ENCODE measurements around the gene ADAMTS20. TPM values are rescaled to one million over a fixed set of nuclear protein-coding genes. Genes with fewer than 3 reads are reported as not detected.
A peak's percentile ranks its signal among the peaks of the same experiment; 100 is the strongest.
"Not testable (repeated sequence)": the region's sequence is repeated elsewhere in the genome, so short reads cannot be mapped to it uniquely, and the experiment has no call there.

ADAMTS20 gene
- polyA plus RNA-seq, 3 donors, result 0.80 to 1.1 (median 0.81) TPM

- no peak for DNase-seq (ENCODE audit: extremely low read depth in 1 of 11, low read depth in 9 of 11, low spot score in 4 of 11)
Measured at GRCh38 chr12:43401096-43401495, 150.9 kb downstream of the ADAMTS20 start.

- no peak for DNase-seq (ENCODE audit: extremely low read depth in 1 of 11, low read depth in 9 of 11, low spot score in 4 of 11)
Measured at GRCh38 chr12:43396671-43397070, 155.3 kb downstream of the ADAMTS20 start.

GRCh38 chr12:43392116-43392515 lies 159.9 kb downstream of the ADAMTS20 start:
- DNase-seq (ENCODE audit: extremely low read depth in 1 of 11, low read depth in 9 of 11, low spot score in 4 of 11), result no peak

- no peak for DNase-seq (ENCODE audit: extremely low read depth in 1 of 11, low read depth in 9 of 11, low spot score in 4 of 11)
Measured at GRCh38 chr12:43381879-43382278, 170.1 kb downstream of the ADAMTS20 start.

GRCh38 chr12:43378448-43378847 lies 173.6 kb downstream of the ADAMTS20 start:
- no peak for DNase-seq (ENCODE audit: extremely low read depth in 1 of 11, low read depth in 9 of 11, low spot score in 4 of 11)

- DNase-seq (ENCODE audit: extremely low read depth in 1 of 11, low read depth in 9 of 11, low spot score in 4 of 11), result no peak
Measured at GRCh38 chr12:43370263-43370662, 181.7 kb downstream of the ADAMTS20 start.

- DNase-seq (ENCODE audit: extremely low read depth in 1 of 11, low read depth in 9 of 11, low spot score in 4 of 11), result no peak
Measured at GRCh38 chr12:43362910-43363694, 188.9 kb downstream of the ADAMTS20 start.

- DNase-seq (ENCODE audit: extremely low read depth in 1 of 11, low read depth in 9 of 11, low spot score in 4 of 11), result no peak
Measured at GRCh38 chr12:43361031-43361710, 190.8 kb downstream of the ADAMTS20 start.

GRCh38 chr12:43360001-43360400 lies 192.0 kb downstream of the ADAMTS20 start:
- DNase-seq (ENCODE audit: extremely low read depth in 1 of 11, low read depth in 9 of 11, low spot score in 4 of 11), result not testable (repeated sequence)

GRCh38 chr12:43357141-43357540 lies 194.9 kb downstream of the ADAMTS20 start:
- DNase-seq (ENCODE audit: extremely low read depth in 1 of 11, low read depth in 9 of 11, low spot score in 4 of 11), result no peak

- DNase-seq (ENCODE audit: extremely low read depth in 1 of 11, low read depth in 9 of 11, low spot score in 4 of 11), result no peak
Measured at GRCh38 chr12:43352001-43352400, 200.0 kb downstream of the ADAMTS20 start.

- no peak for DNase-seq (ENCODE audit: extremely low read depth in 1 of 11, low read depth in 9 of 11, low spot score in 4 of 11)
Measured at GRCh38 chr12:43349863-43350262, 202.1 kb downstream of the ADAMTS20 start.

- no peak for DNase-seq (ENCODE audit: extremely low read depth in 1 of 11, low read depth in 9 of 11, low spot score in 4 of 11)
Measured at GRCh38 chr12:43348221-43348620, 203.8 kb downstream of the ADAMTS20 start.

- no peak for DNase-seq (ENCODE audit: extremely low read depth in 1 of 11, low read depth in 9 of 11, low spot score in 4 of 11)
Measured at GRCh38 chr12:43347026-43347425, 205.0 kb downstream of the ADAMTS20 start.

GRCh38 chr12:43345023-43345422 lies 207.0 kb downstream of the ADAMTS20 start:
- DNase-seq (ENCODE audit: extremely low read depth in 1 of 11, low read depth in 9 of 11, low spot score in 4 of 11), result no peak

- DNase-seq (ENCODE audit: extremely low read depth in 1 of 11, low read depth in 9 of 11, low spot score in 4 of 11), result not testable (repeated sequence)
Measured at GRCh38 chr12:43341785-43342313, 210.2 kb downstream of the ADAMTS20 start.

GRCh38 chr12:43338848-43339526 lies 213.0 kb downstream of the ADAMTS20 start:
- DNase-seq (ENCODE audit: extremely low read depth in 1 of 11, low read depth in 9 of 11, low spot score in 4 of 11), result peak in 5 of 11 donors; percentile 22 to 65 (median 49)

GRCh38 chr12:43337571-43338444 lies 214.2 kb downstream of the ADAMTS20 start:
- no peak for DNase-seq (ENCODE audit: extremely low read depth in 1 of 11, low read depth in 9 of 11, low spot score in 4 of 11)

Data from renal cortex interstitium (tissue), 11 donors.